OCI-LY7 (cell line): ENCODE results near the gene ZNFX1. TPM values are rescaled to one million over a fixed set of nuclear protein-coding genes. Genes with fewer than 3 reads are reported as not detected.

Source experiments
- BruUV-seq: library from RNA; stranded (reverse); fragments of 400-500 nt; replicated peaks from 2 replicates; lab custom pipeline; 2021; lab: Mats Ljungman, UMichigan
- CTCF ChIA-PET: fragments of 300-600 bp; sonication (Branson Sonifier 250); formaldehyde crosslinking; loops from one replicate; lab custom pipeline; 2022; ENCODE audit warnings: antibody characterized with exemption; ENCODE audit not compliant: unreplicated experiment; lab: Charles Lee
- POLR2A ChIA-PET: fragments of 300-600 bp; sonication (Branson Sonifier 250); formaldehyde crosslinking; loops from one replicate; lab custom pipeline; 2022; ENCODE audit warnings: antibody characterized with exemption; lab: Charles Lee
- DNase-seq: peaks from one replicate; pipeline ENCODE4 v3.0.0-alpha.2; 2015; ENCODE audit warnings: low spot score
- H2AFZ ChIP-seq: fragments of 200-600 bp; sonication (generic), shearing (Covaris generic); 2 replicates; pipeline ENCODE4 v1.6.1; 2014; ENCODE audit warnings: mild to moderate bottlenecking, antibody characterized with exemption, low read length, moderate library complexity
- H3K27ac ChIP-seq: fragments of 200-600 bp; sonication (generic); 2 replicates; pipeline ENCODE4 v1.5.1; 2014; ENCODE audit warnings: mixed run types, low read depth, mild to moderate bottlenecking, moderate library complexity, low read length, inconsistent platforms; ENCODE audit not compliant: poor library complexity, severe bottlenecking
- H3K36me3 ChIP-seq: fragments of 200-600 bp; sonication (generic); 2 replicates; pipeline ENCODE4 v1.6.1; 2014; ENCODE audit warnings: mild to moderate bottlenecking, antibody characterized with exemption, low read length, moderate library complexity, mixed read lengths; ENCODE audit not compliant: insufficient read depth
- H3K4me1 ChIP-seq: fragments of 200-600 bp; sonication (generic); 2 replicates; pipeline ENCODE4 v1.5.1; 2014; ENCODE audit warnings: mild to moderate bottlenecking, low read length; ENCODE audit not compliant: insufficient read depth, poor library complexity, severe bottlenecking
- H3K4me2 ChIP-seq: fragments of 200-600 bp; sonication (generic); 2 replicates; pipeline ENCODE4 v1.6.1; 2014; ENCODE audit warnings: mild to moderate bottlenecking, low read length
- H3K4me3 ChIP-seq: fragments of 200-600 bp; sonication (generic); 2 replicates; pipeline ENCODE4 v1.5.1; 2014; ENCODE audit warnings: mild to moderate bottlenecking, low read depth, low read length; ENCODE audit not compliant: poor library complexity, severe bottlenecking
- H3K79me2 ChIP-seq: fragments of 200-600 bp; sonication (generic); 2 replicates; pipeline ENCODE4 v1.6.1; 2016; ENCODE audit warnings: low read depth, mild to moderate bottlenecking, low read length, moderate library complexity, mixed read lengths; ENCODE audit not compliant: insufficient read depth
- H3K9me2 ChIP-seq: fragments of 200-600 bp; sonication (generic); 2 replicates; pipeline ENCODE4 v1.6.1; 2016; ENCODE audit warnings: mild to moderate bottlenecking, low read length, mixed read lengths; ENCODE audit not compliant: insufficient read depth
- H3K9me3 ChIP-seq: fragments of 200-600 bp; sonication (generic); 2 replicates; pipeline ENCODE4 v1.6.1; 2014; ENCODE audit warnings: mild to moderate bottlenecking, mixed run types, low read length, mixed read lengths
- H4K20me1 ChIP-seq: fragments of 200-600 bp; sonication (generic); 2 replicates; pipeline ENCODE4 v1.6.1; 2014; ENCODE audit warnings: mild to moderate bottlenecking, antibody characterized with exemption, low read length, moderate library complexity, mixed read lengths; ENCODE audit not compliant: insufficient read depth
- CTCF ChIP-seq: fragments of 200-600 bp; sonication (generic); conservative IDR thresholded peaks from 2 replicates; pipeline ENCODE4 v1.5.1; 2014; ENCODE audit warnings: mild to moderate bottlenecking, antibody characterized with exemption, low read length, moderate library complexity, mixed read lengths
- EZH2phosphoT487 ChIP-seq: fragments of 200-600 bp; sonication (generic); IDR thresholded peaks from 2 replicates; pipeline ENCODE4 v1.6.1; 2018; ENCODE audit warnings: low read depth, borderline replicate concordance, mild to moderate bottlenecking, mixed run types, antibody characterized with exemption, low read length, moderate library complexity, mixed read lengths
- intact Hi-C: fragments of 100-400 bp; cut with micrococcal nuclease; formaldehyde crosslinking; loops from one replicate; pipeline ENCODE4 v1.10.0; 2022; ENCODE audit not compliant: unreplicated experiment
- total RNA-seq, 2 experiments: library from RNA; depleted of rRNA in 1 of 2; stranded (reverse); fragments of >200 nt in 1 of 2; shearing (Covaris generic) in 1 of 2; gene quantifications; 2 replicates each; pipeline ENCODE4 v1.2.3, GENCODE V29; 2014 to 2022

ZNFX1 gene
- total RNA-seq, 2 experiments from 2014 or later: 15.1 to 17.6 TPM

GRCh38 chr20:49229381-49229780 lies 48.5 kb downstream of the ZNFX1 start:
- Histone ChIP-seq H4K20me1 (no peaks in the 10 kb centered on the region), H3K27ac (no peak overlapping the region), H3K4me1 (peaks cover 6% of the 10 kb centered on the region), H3K36me3 (peaks cover 93% of the 10 kb centered on the region), H3K4me3 (no peak overlapping the region), H3K4me2 (no peak overlapping the region), H3K79me2 (no peaks in the 10 kb centered on the region), H3K9me3 (no peaks in the 10 kb centered on the region), H2AFZ (no peak overlapping the region), H3K9me2 (no peaks in the 10 kb centered on the region)
- DNase-seq: no peak
- intact Hi-C loops: no loop called here
- POLR2A ChIA-PET: interaction anchor here (0.7 kb wide), 1 partner anchor 267 kb away, joined by 4 read pairs; no protein-coding TSS in a partner anchor
- TF ChIP-seq EZH2phosphoT487 (no peak), CTCF (no peak)
- no TSS peak for BruUV-seq
- CTCF ChIA-PET: no interaction called here

DNA sequence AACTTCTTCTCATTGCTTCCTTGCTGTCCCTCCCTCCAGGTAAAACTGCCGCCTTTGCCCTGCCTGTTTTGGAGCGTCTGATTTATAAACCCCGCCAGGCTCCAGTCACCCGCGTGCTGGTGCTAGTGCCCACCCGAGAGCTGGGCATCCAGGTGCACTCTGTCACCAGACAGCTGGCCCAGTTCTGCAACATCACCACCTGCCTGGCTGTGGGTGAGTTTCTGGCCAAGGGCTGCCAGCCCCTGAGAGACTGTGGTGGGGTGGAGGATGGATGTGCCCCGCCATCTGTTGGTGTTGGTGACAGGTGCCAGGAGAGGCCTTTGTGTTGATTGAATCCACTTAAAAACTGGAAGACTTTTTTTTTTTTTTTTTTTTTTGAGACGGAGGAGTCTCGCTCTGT lies 49.2 kb downstream of the ZNFX1 start:
- no peaks in the 10 kb centered on the region for H3K9me2 ChIP-seq
- peaks cover 93% of the 10 kb centered on the region for H3K36me3 ChIP-seq
- H3K4me2 ChIP-seq: no peak overlapping the region
- ChIA-PET POLR2A (interaction anchor here (0.7 kb wide), 1 partner anchor 266 kb away, joined by 4 read pairs; no protein-coding TSS in a partner anchor), CTCF (no interaction called here)
- BruUV-seq: no TSS peak
- intact Hi-C loops: no loop called here
- no peaks in the 10 kb centered on the region for H3K9me3 ChIP-seq
- no peak overlapping the region for H3K4me3 ChIP-seq
- H2AFZ ChIP-seq: no peak overlapping the region
- H4K20me1 ChIP-seq: no peaks in the 10 kb centered on the region
- H3K27ac ChIP-seq: no peak overlapping the region
- H3K4me1 ChIP-seq: peaks cover 6% of the 10 kb centered on the region
- H3K79me2 ChIP-seq: no peaks in the 10 kb centered on the region
- no peak for TF ChIP-seq EZH2phosphoT487
- no peak for TF ChIP-seq CTCF
- DNase-seq: no peak

GRCh38 chr20:49225896-49226295 lies 52.0 kb downstream of the ZNFX1 start:
- peaks cover 92% of the 10 kb centered on the region for H3K36me3 ChIP-seq

More at GRCh38 chr20:49225896-49226295, 52.0 kb downstream of the ZNFX1 start:
- Histone ChIP-seq H3K79me2 (peaks cover 10% of the 10 kb centered on the region; the same call in 1 of the 2 replicates), H3K9me2 (no peaks in the 10 kb centered on the region), H3K4me3 (no peak overlapping the region), H3K27ac (no peak overlapping the region), H2AFZ (no peak overlapping the region), H3K4me2 (no peak overlapping the region), H3K4me1 (peaks cover 6% of the 10 kb centered on the region), H3K9me3 (no peaks in the 10 kb centered on the region), H4K20me1 (no peaks in the 10 kb centered on the region)
- no peak for DNase-seq
- intact Hi-C loops: no loop called here
- CTCF ChIA-PET: no interaction called here
- POLR2A ChIA-PET: no interaction called here
- TF ChIP-seq EZH2phosphoT487 (no peak), CTCF (no peak)
- BruUV-seq: no TSS peak
